GM12865 (cell line): ENCODE data around the gene AQP12B.
"Not testable (repeated sequence)": the region's sequence is repeated elsewhere in the genome, so short reads cannot be mapped to it uniquely, and the experiment has no call there.

ENCODE experiments used
- DNase-seq: peaks from one replicate; pipeline ENCODE4 v3.0.0; 2010; ENCODE audit warnings: low read depth
- H3K4me3 ChIP-seq: 2 replicates; pipeline ENCODE4 v1.5.1; 2011; ENCODE audit warnings: mild to moderate bottlenecking, low read depth, low read length, control low read depth
- TF ChIP-seq, protein P1 (sequence below): IDR thresholded peaks from 2 replicates; pipeline ENCODE4 v1.5.1; 2011; ENCODE audit warnings: low read length, control low read depth, low read depth, inconsistent platforms; ENCODE audit not compliant: insufficient read depth; ENCODE audit errors: missing control alignments

AQP12B gene

DNA sequence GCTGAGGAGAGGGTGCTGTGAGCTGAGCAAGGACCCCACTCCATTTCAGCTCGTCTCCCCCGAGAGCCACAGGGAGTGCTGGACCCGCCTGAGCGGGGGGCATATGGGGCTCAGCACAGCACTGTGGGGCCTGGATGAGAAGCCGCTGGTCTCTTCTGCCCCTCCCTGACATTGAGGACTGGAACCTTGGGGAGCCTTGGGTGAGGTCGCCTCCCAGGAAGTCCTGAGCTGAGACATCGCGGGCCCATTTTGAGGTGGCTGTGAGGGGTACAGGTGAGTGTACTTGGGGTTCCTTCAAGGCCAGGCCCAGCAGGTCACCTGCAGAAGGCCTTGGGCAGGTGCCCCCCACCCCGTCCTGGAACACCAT lies 5.9 kb upstream of the AQP12B start:
- DNase-seq = no peak
- no peak overlapping the region for H3K4me3 ChIP-seq
- TF ChIP-seq, protein P1, sequence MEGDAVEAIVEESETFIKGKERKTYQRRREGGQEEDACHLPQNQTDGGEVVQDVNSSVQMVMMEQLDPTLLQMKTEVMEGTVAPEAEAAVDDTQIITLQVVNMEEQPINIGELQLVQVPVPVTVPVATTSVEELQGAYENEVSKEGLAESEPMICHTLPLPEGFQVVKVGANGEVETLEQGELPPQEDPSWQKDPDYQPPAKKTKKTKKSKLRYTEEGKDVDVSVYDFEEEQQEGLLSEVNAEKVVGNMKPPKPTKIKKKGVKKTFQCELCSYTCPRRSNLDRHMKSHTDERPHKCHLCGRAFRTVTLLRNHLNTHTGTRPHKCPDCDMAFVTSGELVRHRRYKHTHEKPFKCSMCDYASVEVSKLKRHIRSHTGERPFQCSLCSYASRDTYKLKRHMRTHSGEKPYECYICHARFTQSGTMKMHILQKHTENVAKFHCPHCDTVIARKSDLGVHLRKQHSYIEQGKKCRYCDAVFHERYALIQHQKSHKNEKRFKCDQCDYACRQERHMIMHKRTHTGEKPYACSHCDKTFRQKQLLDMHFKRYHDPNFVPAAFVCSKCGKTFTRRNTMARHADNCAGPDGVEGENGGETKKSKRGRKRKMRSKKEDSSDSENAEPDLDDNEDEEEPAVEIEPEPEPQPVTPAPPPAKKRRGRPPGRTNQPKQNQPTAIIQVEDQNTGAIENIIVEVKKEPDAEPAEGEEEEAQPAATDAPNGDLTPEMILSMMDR = no peak

- TF ChIP-seq, protein P1 = no peak
These were observed 5.3 kb upstream of the AQP12B start for GRCh38 chr2:240687741-240688552.

GRCh38 chr2:240687045-240687740 lies 4.5 kb upstream of the AQP12B start:
- no peak for DNase-seq
- no peak overlapping the region for H3K4me3 ChIP-seq
- TF ChIP-seq, protein P1 = no peak

More at GRCh38 chr2:240687741-240688552, 5.3 kb upstream of the AQP12B start:
- no peak overlapping the region for H3K4me3 ChIP-seq
- DNase-seq = no peak

DNA sequence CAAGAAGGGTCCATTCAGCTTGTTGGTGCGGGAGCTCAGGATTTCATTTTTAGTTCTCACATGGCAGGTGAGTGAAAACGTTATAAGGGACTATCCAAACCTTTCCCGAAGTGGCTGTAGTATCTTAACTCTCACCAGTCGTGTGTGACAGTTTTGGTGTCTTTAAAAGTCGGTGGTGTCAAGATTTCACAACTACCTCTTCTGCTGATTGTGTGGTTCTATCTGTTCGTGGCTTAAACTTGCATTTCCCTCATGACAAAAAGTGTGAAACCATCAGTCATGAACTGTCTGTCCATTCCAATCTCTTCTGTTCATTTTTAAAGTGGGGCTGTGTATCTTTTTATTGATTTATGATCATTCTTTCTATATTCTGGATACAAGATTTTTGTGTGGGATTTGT lies 3.8 kb upstream of the AQP12B start:
- TF ChIP-seq, protein P1 = no peak

GRCh38 chr2:240685771-240686371 lies 3.2 kb upstream of the AQP12B start:
- DNase-seq = no peak
- H3K4me3 ChIP-seq = no peak overlapping the region
- TF ChIP-seq, protein P1 = no peak

More for the DNA sequence above, 3.8 kb upstream of the AQP12B start:
- DNase-seq = peak; percentile 36
- H3K4me3 ChIP-seq = no peak overlapping the region

GRCh38 chr2:240683980-240684728 lies 1.5 kb upstream of the AQP12B start:
- H3K4me3 ChIP-seq = not testable (repeated sequence)

GRCh38 chr2:240683329-240683979 lies 769 bp upstream of the AQP12B start:
- not testable (repeated sequence) for DNase-seq, H3K4me3 ChIP-seq

More at GRCh38 chr2:240683980-240684728, 1.5 kb upstream of the AQP12B start:
- not testable (repeated sequence) for DNase-seq

DNA sequence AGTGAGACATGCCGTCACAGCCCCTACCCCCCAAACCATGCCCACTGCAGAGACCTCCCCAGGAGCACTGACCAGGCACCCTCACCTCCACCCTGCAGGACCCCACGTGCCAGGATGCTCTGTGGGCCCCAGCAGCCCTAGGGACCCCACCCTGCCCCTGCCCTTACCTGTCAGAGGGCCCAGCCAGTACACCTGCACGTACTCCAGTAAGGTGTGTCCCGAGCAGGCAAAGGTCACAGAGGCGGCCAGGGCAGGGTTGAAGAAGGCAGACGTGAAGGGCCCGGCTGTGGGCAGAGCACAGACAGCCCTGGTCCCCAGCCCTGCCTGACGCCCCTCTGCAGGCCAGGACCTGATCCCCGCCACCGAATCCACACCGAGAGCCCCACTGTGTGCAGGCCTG lies 2.5 kb downstream of the AQP12B start:
- not testable (repeated sequence) for H3K4me3 ChIP-seq, DNase-seq

- H3K4me3 ChIP-seq, DNase-seq: not testable (repeated sequence)
These were observed 3.8 kb downstream of the AQP12B start for GRCh38 chr2:240678909-240679308.

GRCh38 chr2:240678043-240678442 lies 4.6 kb downstream of the AQP12B start:
- DNase-seq, H3K4me3 ChIP-seq: not testable (repeated sequence)

DNA sequence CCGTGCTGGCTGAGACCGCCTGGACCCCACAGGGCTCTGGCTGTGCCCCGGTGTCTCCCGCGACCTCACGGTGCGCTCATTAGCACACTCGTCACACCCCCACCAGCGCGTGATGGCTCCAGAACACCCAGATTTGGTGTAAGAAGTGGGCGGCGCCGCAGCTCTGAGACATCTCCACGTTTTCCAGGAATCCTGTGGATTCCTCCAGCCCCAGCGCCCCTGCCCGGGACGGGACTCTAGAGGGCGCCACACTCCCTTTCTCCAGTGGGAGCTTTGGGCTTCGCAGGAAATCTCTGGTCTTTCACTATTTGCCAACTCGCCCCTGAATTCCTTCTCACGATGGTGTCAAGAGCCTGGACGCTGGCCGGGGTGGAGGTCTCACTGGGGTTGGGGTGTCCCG lies 7.3 kb downstream of the AQP12B start:
- not testable (repeated sequence) for H3K4me3 ChIP-seq, DNase-seq
